GM18505 (cell line): Measurements from ENCODE around the gene ZNF8.
A peak's percentile ranks its signal among the peaks of the same experiment; 100 is the strongest.
"Not testable (repeated sequence)": the region's sequence is repeated elsewhere in the genome, so short reads cannot be mapped to it uniquely, and the experiment has no call there.

ENCODE experiments used
- ATAC-seq: cut with Tn5 transposase; IDR thresholded peaks from one replicate; pipeline ENCODE4 v1.9.1; 2021; ENCODE audit not compliant: unreplicated experiment
- POLR2A ChIP-seq: IDR thresholded peaks from 4 replicates; pipeline ENCODE4 v1.6.1; 2011; ENCODE audit warnings: borderline replicate concordance; ENCODE audit not compliant: insufficient read depth, insufficient read length; ENCODE audit errors: extremely low read depth

The ZNF8 gene

DNA sequence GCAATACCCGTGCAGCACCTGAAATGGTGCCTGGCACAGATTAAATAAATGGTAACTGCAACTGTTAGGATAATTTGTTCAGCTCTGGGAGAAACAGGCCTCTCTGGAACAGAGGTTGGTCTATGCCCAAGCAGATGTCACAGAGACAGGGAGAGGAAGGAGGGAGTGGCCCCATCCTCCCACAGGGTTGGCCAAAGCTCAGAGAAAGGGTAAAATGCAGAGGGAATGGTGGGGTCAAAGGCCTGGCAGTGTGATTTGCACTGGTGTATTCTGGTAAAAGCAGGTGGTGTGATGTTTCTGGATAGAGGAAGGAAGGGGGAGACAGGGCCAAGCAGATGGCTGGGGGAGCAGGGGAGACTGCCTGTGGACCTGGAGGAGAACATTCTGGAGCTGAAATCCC is 57.5 kb downstream of the ZNF8 start:
- no peak for TF ChIP-seq POLR2A
- ATAC-seq, result no peak

DNA sequence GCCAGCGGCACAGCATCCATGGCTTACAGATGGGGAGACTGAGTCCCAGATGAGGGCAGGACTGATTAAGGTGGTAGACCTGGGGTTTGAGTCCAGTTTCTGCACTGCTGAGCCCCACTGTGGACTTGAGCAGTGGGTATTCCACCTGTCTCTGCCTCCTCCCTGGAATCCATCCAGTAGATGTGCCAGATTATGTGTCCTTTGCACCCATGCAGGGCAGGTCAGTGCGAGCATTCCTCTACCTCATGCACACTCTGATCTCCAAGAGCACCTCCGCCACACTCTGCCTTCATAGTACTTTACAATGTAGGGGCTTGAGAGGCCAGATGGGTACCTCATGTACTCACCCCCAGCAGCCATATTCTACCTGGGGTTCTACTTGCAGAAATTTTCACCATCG is 58.1 kb downstream of the ZNF8 start:
- TF ChIP-seq POLR2A, result no peak

DNA sequence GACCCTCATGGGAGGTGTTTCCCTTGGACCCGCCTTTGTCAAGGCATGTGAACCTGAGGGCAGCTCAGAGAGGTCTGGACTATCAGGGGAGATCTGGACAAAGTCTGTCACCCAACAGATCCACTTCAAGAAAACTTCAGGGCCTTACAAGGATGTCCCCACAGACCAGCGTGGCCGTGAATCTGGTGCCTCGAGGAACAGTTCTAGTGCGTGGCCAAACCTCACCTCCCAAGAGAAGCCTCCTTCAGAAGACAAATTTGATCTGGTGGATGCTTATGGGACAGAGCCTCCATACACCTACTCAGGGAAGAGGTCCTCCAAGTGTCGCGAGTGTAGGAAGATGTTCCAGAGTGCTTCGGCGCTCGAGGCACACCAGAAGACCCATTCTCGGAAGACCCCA is 59.6 kb downstream of the ZNF8 start:
- no peak for TF ChIP-seq POLR2A
- no peak for ATAC-seq

More for the DNA sequence above, 58.1 kb downstream of the ZNF8 start:
- ATAC-seq, result no peak

DNA sequence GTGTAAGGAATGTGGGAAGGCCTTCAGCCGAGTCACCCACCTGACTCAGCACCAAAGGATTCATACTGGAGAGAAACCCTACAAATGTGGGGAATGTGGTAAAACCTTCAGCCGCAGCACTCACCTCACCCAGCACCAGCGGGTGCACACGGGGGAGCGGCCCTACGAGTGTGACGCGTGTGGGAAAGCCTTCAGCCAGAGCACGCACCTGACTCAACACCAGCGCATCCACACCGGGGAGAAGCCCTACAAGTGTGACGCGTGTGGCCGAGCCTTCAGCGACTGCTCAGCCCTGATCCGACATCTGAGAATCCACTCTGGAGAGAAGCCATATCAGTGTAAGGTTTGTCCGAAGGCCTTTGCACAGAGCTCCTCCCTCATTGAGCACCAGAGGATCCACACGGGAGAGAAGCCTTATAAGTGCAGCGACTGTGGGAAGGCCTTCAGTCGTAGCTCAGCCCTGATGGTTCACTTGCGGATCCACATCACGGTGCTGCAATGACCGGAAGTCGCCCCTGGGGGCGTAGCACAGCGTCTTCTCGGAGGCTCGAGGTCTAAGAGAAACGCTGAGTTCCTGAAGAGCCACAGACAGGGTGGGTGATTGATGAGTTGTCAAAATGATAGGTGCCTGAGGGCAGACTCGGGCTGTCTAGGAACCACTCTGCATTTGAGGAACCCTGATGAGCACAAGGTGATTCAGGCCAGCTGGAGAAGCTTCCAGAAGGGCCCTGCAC is 60.2 kb downstream of the ZNF8 start:
- TF ChIP-seq POLR2A, result no peak
- ATAC-seq, result no peak

DNA sequence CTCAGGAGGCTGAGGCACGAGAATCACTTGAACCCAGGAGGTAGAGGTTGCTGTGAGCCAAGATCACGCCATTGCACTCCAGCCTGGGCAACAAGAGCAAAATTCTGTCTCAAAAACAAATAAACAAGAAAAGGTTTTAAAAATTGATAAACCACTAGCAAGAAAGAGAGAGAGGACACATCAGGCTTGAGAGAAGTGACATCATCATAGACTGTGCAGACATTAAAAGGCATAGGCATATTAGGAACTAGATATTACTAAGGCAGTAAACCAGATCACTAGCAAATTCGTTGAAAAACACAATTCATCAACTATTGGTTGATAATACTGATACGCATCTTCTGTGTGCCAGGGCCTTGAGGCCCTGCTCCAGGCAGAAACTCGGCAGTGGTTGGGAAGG is 66.8 kb downstream of the ZNF8 start:
- no peak for TF ChIP-seq POLR2A
- ATAC-seq, result no peak

DNA sequence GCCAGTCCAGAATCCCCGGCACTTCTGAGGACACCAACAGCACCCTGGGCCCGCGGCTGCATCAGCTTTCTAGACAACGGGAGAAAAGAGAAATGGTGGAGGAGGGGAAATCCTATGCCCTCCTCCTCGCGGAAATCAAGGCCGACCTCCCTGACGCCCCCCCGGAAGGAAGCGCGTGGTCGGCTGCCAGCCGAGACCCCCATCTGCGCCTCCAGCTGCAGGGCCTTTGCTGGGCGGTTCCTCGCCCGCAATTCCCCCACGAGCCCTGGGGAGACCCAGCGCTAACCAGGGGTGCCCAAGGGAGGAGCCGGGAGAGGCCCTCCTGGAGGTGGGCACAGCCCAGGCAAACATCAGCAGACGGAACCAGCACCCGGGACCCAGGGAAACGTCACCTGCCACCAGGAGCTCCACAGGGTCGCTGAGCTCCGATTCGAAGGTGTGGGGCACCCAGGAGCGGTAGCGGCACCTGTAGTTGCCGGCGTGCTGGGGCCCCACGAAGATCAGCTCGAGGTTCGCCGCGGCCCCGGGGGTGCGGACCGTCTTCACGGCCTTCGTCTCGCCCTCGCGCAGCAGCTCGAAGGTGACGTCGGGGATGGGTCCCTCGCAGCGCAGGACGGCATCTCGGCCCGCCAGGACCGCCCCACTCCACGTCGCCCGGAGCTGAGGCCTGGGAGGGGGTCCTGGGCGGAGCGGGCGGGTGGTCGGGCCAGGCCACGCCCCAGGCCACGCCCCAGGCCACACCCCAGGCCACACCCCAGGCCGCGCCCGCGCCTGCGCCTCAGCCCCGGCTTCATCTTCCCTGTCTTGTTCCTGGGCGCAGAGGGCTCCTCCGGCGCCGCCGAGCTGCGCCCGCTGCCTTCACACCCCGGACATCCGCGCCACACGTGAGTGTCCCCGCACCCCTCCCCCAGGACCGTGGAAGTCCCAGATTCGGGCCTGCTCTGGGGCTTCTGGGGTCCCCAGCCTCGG is 68.5 kb downstream of the ZNF8 start:
- peak; percentile 81 for ATAC-seq
- TF ChIP-seq POLR2A, result peak; percentile 68

DNA sequence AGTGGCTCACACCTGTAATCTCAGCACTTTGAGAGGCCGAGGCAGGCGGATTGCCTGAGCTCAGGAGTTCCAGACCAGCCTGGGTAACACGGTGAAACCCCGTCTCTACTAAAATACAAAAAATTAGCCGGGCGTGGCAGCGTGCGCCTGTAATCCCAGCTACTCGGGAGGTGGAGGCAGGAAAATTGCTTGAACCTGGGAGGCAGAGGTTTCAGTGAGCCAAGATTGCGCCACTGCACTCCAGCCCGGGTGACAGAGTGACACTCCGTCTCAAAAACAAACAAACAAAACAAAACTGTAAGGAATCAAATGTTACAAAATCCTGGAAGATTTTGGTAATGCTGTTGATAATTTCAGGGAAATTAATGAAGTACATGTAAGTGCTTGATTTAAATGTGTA is 69.3 kb downstream of the ZNF8 start:
- ATAC-seq, result not testable (repeated sequence)

DNA sequence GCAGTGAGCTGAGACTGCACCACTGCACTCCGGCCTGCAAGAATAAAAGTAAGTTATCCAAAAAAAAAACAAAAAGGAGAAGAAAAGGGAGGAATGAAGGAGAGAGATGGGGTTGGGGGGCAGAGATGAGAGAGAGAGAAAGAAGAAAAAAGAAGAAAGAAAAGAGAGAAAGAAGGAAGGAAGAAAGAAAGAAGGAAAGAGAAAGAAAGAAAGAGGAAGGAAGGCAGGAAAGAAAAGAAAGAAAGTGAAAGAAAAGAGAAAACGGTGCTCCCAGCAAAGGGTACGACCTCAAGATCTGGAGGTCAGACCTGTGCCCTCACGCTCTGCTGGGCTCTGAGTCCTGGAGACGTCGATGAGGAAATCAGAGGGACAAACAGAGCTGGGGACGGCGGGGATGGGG is 70.8 kb downstream of the ZNF8 start:
- ATAC-seq, result no peak
- TF ChIP-seq POLR2A, result no peak

DNA sequence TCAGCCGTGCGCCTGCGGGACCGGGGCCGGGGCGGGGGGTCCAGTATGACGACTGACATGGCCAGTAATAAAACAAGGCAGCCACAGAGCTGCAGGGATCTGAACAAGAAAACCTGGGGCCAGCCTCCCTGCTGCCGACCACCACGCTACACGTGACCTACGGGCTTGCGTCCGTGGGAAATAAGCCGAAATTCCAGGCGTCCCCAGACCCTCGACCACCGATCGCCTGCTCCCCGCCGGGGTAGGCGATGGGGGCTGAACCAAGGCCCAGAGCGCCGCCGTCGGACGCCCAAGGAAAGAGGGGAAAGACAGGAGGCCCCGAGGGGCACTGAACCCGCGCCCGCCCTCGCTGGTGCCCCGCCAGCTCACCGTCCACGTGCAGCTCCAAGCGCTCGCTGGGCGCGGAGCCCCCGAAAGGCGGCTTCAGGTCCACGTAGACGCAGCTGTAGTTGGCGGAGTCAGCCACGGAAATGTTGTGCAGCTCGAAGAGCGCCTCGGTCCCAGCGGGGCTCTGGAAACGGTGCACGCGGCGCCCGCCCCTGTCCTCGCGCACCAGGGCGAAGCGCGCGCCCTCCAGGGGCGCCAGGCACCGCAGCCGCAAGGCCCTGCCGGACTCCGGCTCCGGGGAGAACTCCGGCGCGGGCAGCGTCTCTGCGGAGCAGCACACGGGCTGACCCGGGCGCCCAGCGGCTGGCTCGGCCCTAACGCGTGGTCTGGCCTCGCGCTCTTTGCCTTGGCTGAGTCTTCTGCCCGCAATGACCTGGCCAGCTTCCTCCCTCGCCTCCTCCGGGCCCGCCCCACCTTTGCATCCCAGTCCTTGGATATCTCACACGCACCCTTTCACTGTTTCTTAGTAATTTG is 71.5 kb downstream of the ZNF8 start:
- no peak for TF ChIP-seq POLR2A
- no peak for ATAC-seq

DNA sequence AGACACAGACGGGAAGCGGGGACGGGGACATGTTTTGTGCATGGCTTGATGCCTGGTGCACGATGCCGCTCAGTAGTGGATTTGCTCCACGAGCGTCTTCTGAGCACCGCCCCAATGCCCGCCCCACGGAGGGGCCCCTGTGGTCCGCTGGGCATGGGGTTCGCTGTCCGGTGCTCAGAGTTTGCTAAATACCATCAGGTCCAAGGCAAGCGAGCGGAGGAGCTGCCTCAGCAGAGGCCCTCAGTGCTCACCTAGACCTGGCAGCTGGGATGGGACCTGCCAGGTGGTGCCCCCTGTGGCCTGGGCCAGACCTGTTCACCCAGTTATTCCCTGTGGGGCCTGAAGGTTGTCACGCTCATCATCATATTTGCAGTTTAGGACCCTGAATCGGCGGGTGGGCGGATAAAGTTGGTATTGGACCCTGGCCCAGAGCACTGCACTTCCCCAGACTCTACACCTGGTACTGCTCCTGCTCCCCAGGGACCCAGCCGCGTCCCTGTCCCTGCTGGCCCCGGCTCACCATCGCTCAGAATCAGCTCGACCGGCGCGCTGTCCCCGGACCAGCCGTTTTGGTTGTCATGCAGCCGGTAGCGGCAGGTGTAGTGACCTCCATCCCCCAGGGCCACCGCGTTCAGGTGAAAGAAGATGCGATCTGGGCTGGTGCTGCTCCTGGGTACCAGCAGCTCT is 72.3 kb downstream of the ZNF8 start:
- TF ChIP-seq POLR2A, result no peak
- no peak for ATAC-seq

DNA sequence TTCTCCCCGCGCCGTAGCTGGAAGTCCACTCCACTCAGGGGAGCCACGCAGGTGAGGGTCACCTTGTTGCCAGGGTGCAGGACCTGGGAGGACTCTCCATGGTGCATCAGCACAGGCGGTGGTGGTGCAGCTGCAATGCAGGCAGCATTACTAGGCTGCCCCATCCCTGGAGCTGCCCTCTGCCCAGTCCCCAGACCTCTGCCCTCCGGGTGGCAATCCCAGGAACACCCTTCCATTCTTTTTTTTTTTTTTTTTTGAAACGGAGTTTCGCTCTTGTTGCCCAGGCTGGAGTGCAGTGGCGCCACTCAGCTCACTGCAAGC is 72.8 kb downstream of the ZNF8 start:
- no peak for ATAC-seq
- no peak for TF ChIP-seq POLR2A

DNA sequence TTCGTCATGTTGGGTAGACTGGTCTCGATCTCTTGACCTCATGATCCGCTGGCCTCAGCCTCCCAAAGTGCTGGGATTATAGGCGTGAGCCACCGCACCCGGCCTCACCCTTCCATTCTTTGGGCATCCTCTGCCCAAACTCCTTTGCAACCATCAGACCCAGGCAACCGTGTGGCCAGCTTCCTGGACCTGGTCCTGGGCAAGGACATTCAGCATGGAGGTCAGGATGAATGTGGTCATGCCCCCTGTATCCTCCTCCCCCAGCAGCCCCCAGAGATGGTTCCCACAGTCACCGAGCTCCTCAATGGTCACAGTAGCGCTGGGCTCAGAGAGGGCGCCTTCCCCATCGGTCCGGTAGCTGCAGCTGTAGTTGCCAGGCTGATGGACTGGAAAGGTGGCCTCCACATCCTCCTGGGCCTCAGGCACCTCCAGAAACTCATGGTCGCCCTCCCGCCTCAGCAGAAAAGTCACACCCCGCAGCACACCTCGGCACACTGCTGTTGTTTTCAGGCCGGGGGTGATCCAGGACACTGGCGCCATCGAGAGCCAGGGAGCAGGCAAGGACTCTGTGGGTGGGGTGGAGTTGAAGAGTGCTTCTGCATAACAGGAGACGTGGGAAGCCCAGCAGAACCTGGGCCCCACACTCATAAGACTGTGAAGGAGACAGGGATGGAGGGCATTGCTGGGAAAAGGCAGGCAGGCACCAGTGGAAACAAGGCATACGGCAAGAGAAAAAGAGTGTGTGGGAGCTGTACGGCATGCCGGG is 73.4 kb downstream of the ZNF8 start:
- ATAC-seq, result no peak
- no peak for TF ChIP-seq POLR2A
